Small intestine (tissue), 7 donors: Measurements from ENCODE around the gene POLR2C. TPM values are rescaled to one million over a fixed set of nuclear protein-coding genes. Genes with fewer than 3 reads are reported as not detected.
A peak's percentile ranks its signal among the peaks of the same experiment; 100 is the strongest.

ENCODE experiments used
- DNase-seq, 2 donors: peaks; one replicate each; pipeline versions ENCODE4 v3.0.0 to v3.0.0-alpha.2; 2013
- FAIRE-seq: peaks from 2 replicates; lab custom pipeline; 2012; peaks lifted over from hg19 to GRCh38; lab: Jason Lieb, UNC
- H3K27ac ChIP-seq, 3 donors: one replicate each; pipeline ENCODE4 v1.5.1; 2013; ENCODE audit warnings: low read length in 2 of 3, mild to moderate bottlenecking in 2 of 3, control low read depth in 1 of 3, inconsistent platforms in 1 of 3, low read depth in 1 of 3, moderate library complexity in 1 of 3
- H3K27me3 ChIP-seq, 3 donors: one replicate each; pipeline ENCODE4 v1.6.1; 2013; ENCODE audit warnings: low read length in 3 of 3, inconsistent platforms in 1 of 3; ENCODE audit not compliant: control insufficient read depth in 3 of 3, insufficient read depth in 3 of 3
- H3K36me3 ChIP-seq, 3 donors: one replicate each; pipeline ENCODE4 v1.6.1; 2013; ENCODE audit warnings: low read length in 3 of 3, inconsistent platforms in 1 of 3, low read depth in 1 of 3, mild to moderate bottlenecking in 1 of 3, moderate library complexity in 1 of 3; ENCODE audit not compliant: control insufficient read depth in 3 of 3, insufficient read depth in 2 of 3
- H3K4me1 ChIP-seq, 3 donors: one replicate each; pipeline ENCODE4 v1.6.1; 2013; ENCODE audit warnings: low read length in 2 of 3, inconsistent platforms in 1 of 3, low read depth in 1 of 3, mild to moderate bottlenecking in 1 of 3, moderate library complexity in 1 of 3; ENCODE audit not compliant: control insufficient read depth in 3 of 3, insufficient read depth in 2 of 3
- H3K4me3 ChIP-seq, 3 donors: one replicate each; pipeline ENCODE4 v1.5.1; 2013; ENCODE audit warnings: low read length in 3 of 3, control low read depth in 1 of 3, inconsistent platforms in 1 of 3, low read depth in 1 of 3, mild to moderate bottlenecking in 1 of 3, moderate library complexity in 1 of 3
- H3K9me3 ChIP-seq, 2 donors: one replicate each; pipeline ENCODE4 v1.6.1; 2013; ENCODE audit warnings: low read depth in 1 of 2, low read length in 1 of 2; ENCODE audit not compliant: control insufficient read depth in 2 of 2, insufficient read depth in 1 of 2
- WGBS, 3 donors: extraction: QIAGEN DNeasy Blood & Tissue Kit; methylation state at CpG; one replicate each; pipeline ENCODE4 v1.1.7; 2013; 5-methylcytosine and 5-hydroxymethylcytosine counted together
- polyA plus RNA-seq, 4 donors: library from polyadenylated mRNA; stranded (reverse) in 3 of 4; unstranded in 1 of 4; fragments of 200-250 nt in 3 of 4; fragments of 120-200 nt in 1 of 4; gene quantifications; one replicate each; pipeline versions ENCODE4 v1.2.1 to v1.2.3, GENCODE V29; 2013
- donor health status: healthy with polysubstance abuse.
- donor health status: control.
- donor health status: control.
- donor health status: Bipolar disorder and iron deficiency.
- donor health status: healthy.

Gene POLR2C
- polyA plus RNA-seq, 4 donors: 51.7 to 86.8 (median 61.4) TPM

DNA sequence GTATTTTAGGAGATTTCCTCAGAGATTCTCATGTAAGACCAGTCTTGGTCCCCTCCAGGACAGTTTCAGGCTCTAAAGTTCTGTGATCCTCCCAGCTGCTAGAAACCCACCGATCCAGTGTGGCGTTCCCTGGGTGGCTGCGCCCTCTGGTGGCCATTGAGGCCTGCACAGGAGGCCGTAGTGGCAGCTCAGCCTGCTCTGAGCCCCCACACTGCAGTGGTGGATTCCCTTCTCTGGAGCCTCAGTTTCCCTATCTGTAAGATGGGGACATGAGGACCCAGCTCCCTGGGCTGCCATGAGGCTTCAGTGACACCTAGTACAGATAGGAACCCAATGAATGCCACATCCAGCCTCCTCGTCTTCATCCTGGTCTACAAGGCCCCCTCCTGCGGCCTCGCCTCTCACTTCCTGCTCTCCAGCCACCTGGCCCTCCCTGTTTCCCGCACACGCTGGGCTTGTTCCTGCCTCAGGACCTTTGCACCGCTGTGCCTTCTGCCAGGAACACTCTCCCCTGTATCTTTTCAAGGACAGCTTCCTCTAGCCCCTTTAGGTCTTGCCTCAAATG is 57.4 kb downstream of the POLR2C start:
- FAIRE-seq (no peak), DNase-seq (peak; percentile 64 to 86)
- Histone ChIP-seq H3K4me1 (peaks cover 0 to 10% (median 0%) of the 10 kb centered on the region in 3 donors), H3K27ac (no peak overlapping the region), H3K9me3 (no peaks in the 10 kb centered on the region), H3K36me3 (peaks cover 0 to 49% (median 0%) of the 10 kb centered on the region in 3 donors), H3K27me3 (no peaks in the 10 kb centered on the region), H3K4me3 (no peak overlapping the region)
- WGBS, 3 donors: 28 to 32% (median 28%) methylated on average over 10 of the region's 10 CpGs

Other genes with a start within 250 kb of the POLR2C start
- 10 to 100 TPM; 18.8 to 40.9 (median 27.6) TPM for gene ARL2BP, start 217.4 kb upstream of the POLR2C start, polyA plus RNA-seq
- 100 to 1,000 TPM in 3 of 4 donors, 10 to 100 TPM in 1; 56.9 to 162 (median 138) TPM for gene PLLP, start 178.0 kb upstream of the POLR2C start, polyA plus RNA-seq
- under 1 TPM in 2 of 4 donors, not detected in 2; 0.16 to 0.43 TPM for gene CCL22, start 103.9 kb upstream of the POLR2C start, polyA plus RNA-seq
- 10 to 100 TPM in 2 of 4 donors, under 1 TPM in 2; 0.67 to 25.4 (median 9.7) TPM for gene CX3CL1, start 90.2 kb upstream of the POLR2C start, polyA plus RNA-seq
- gene CCL17, start 57.9 kb upstream of the POLR2C start, polyA plus RNA-seq: under 1 TPM in 2 of 4 donors, not detected in 2; 0.18 to 0.45 TPM
- 10 to 100 TPM; 39.4 to 55.9 (median 47.2) TPM for gene CIAPIN1, start 15.3 kb upstream of the POLR2C start, polyA plus RNA-seq
- 100 to 1,000 TPM in 2 of 4 donors, 10 to 100 TPM in 2; 63.9 to 177 (median 107) TPM for gene COQ9, start 15.2 kb upstream of the POLR2C start, polyA plus RNA-seq
- gene DOK4, start 23.8 kb downstream of the POLR2C start, polyA plus RNA-seq: 100 to 1,000 TPM in 3 of 4 donors, 10 to 100 TPM in 1; 53.0 to 144 (median 123) TPM
- 1 to 10 TPM; 1.1 to 4.5 (median 2.2) TPM for gene CCDC102A, start 73.9 kb downstream of the POLR2C start, polyA plus RNA-seq
- 1 to 10 TPM; 2.4 to 9.3 (median 3.6) TPM for gene ADGRG5, start 80.0 kb downstream of the POLR2C start, polyA plus RNA-seq
- 100 to 1,000 TPM in 1 of 4 donors, 10 to 100 TPM in 1, 1 to 10 TPM in 2; 4.1 to 158 (median 26.0) TPM for gene ADGRG1, start 166.0 kb downstream of the POLR2C start, polyA plus RNA-seq
- 1 to 10 TPM in 2 of 4 donors, under 1 TPM in 2; 0.45 to 8.6 (median 1.1) TPM for gene ADGRG3, start 205.6 kb downstream of the POLR2C start, polyA plus RNA-seq
- under 1 TPM in 1 of 4 donors, not detected in 3; 0.37 TPM for gene DRC7, start 232.1 kb downstream of the POLR2C start, polyA plus RNA-seq